ENCODE results near the gene PLCB2.
A peak's percentile ranks its signal among the peaks of the same experiment; 100 is the strongest.

The PLCB2 gene

GRCh38 chr15:40287505-40287904 is 20.2 kb downstream of the PLCB2 start:
- DNase-seq (ENCODE audit: insufficient read length) (no peak), FAIRE-seq (no peak)
- TF ChIP-seq POLR2AphosphoS5 (IDR thresholded peaks at IDR 0.05; ENCODE audit: low read depth, low read length): no peak
- no peak for TF ChIP-seq TAF1 (IDR thresholded peaks at IDR 0.05; ENCODE audit: borderline replicate concordance, low read depth, low read length)
- TF ChIP-seq POLR2A (IDR thresholded peaks at IDR 0.05; ENCODE audit: low read depth, low read length): no peak

- DNase-seq (ENCODE audit: insufficient read length): no peak
- FAIRE-seq: no peak
- TF ChIP-seq TAF1 (IDR thresholded peaks at IDR 0.05; ENCODE audit: borderline replicate concordance, low read depth, low read length): no peak
- no peak for TF ChIP-seq POLR2AphosphoS5 (IDR thresholded peaks at IDR 0.05; ENCODE audit: low read depth, low read length)
- TF ChIP-seq POLR2A (IDR thresholded peaks at IDR 0.05; ENCODE audit: low read depth, low read length): no peak
Observed at GRCh38 chr15:40286794-40287193, 20.9 kb downstream of the PLCB2 start.

GRCh38 chr15:40286061-40286532 is 21.6 kb downstream of the PLCB2 start:
- no peak for DNase-seq (ENCODE audit: insufficient read length)
- no peak for TF ChIP-seq POLR2AphosphoS5 (IDR thresholded peaks at IDR 0.05; ENCODE audit: low read depth, low read length)
- TF ChIP-seq POLR2A (IDR thresholded peaks at IDR 0.05; ENCODE audit: low read depth, low read length): no peak
- no peak for TF ChIP-seq TAF1 (IDR thresholded peaks at IDR 0.05; ENCODE audit: borderline replicate concordance, low read depth, low read length)
- FAIRE-seq: no peak

GRCh38 chr15:40285554-40286011 is 22.2 kb downstream of the PLCB2 start:
- FAIRE-seq: no peak
- TF ChIP-seq POLR2AphosphoS5 (IDR thresholded peaks at IDR 0.05; ENCODE audit: low read depth, low read length): no peak
- no peak for TF ChIP-seq TAF1 (IDR thresholded peaks at IDR 0.05; ENCODE audit: borderline replicate concordance, low read depth, low read length)
- no peak for TF ChIP-seq POLR2A (IDR thresholded peaks at IDR 0.05; ENCODE audit: low read depth, low read length)
- no peak for DNase-seq (ENCODE audit: insufficient read length)

- no peak for FAIRE-seq
- DNase-seq (ENCODE audit: insufficient read length): no peak
- TF ChIP-seq TAF1 (IDR thresholded peaks at IDR 0.05; ENCODE audit: borderline replicate concordance, low read depth, low read length) (no peak), POLR2A (IDR thresholded peaks at IDR 0.05; ENCODE audit: low read depth, low read length) (no peak), POLR2AphosphoS5 (IDR thresholded peaks at IDR 0.05; ENCODE audit: low read depth, low read length) (no peak)
Observed at GRCh38 chr15:40285151-40285550, 22.6 kb downstream of the PLCB2 start.

GRCh38 chr15:40283615-40284300 is 24.0 kb downstream of the PLCB2 start:
- FAIRE-seq (no peak), DNase-seq (ENCODE audit: insufficient read length) (no peak)
- TF ChIP-seq TAF1 (IDR thresholded peaks at IDR 0.05; ENCODE audit: borderline replicate concordance, low read depth, low read length) (no peak), POLR2AphosphoS5 (IDR thresholded peaks at IDR 0.05; ENCODE audit: low read depth, low read length) (no peak), POLR2A (IDR thresholded peaks at IDR 0.05; ENCODE audit: low read depth, low read length) (no peak)

GRCh38 chr15:40282869-40283614 is 24.7 kb downstream of the PLCB2 start, which contains the start of gene ANKRD63:
TSS of gene ANKRD63 (minus strand) at chr15:40283064. CDS start at chr15:40282586, 478 bp downstream.
- DNase-seq (ENCODE audit: insufficient read length) (peak; percentile 68), FAIRE-seq (no peak)
- TF ChIP-seq POLR2A (IDR thresholded peaks at IDR 0.05; ENCODE audit: low read depth, low read length) (no peak), TAF1 (IDR thresholded peaks at IDR 0.05; ENCODE audit: borderline replicate concordance, low read depth, low read length) (no peak), POLR2AphosphoS5 (IDR thresholded peaks at IDR 0.05; ENCODE audit: low read depth, low read length) (no peak)

GRCh38 chr15:40282147-40282868 is 25.4 kb downstream of the PLCB2 start:
- DNase-seq (ENCODE audit: insufficient read length): peak; percentile 71
- no peak for FAIRE-seq

GRCh38 chr15:40281801-40282146 is 26.0 kb downstream of the PLCB2 start:
- FAIRE-seq (no peak), DNase-seq (ENCODE audit: insufficient read length) (no peak)
- no peak for TF ChIP-seq POLR2A (IDR thresholded peaks at IDR 0.05; ENCODE audit: low read depth, low read length)
- TF ChIP-seq POLR2AphosphoS5 (IDR thresholded peaks at IDR 0.05; ENCODE audit: low read depth, low read length): no peak
- TF ChIP-seq TAF1 (IDR thresholded peaks at IDR 0.05; ENCODE audit: borderline replicate concordance, low read depth, low read length): no peak

More at GRCh38 chr15:40282147-40282868, 25.4 kb downstream of the PLCB2 start:
- TF ChIP-seq TAF1 (IDR thresholded peaks at IDR 0.05; ENCODE audit: borderline replicate concordance, low read depth, low read length) (no peak), POLR2AphosphoS5 (IDR thresholded peaks at IDR 0.05; ENCODE audit: low read depth, low read length) (no peak), POLR2A (IDR thresholded peaks at IDR 0.05; ENCODE audit: low read depth, low read length) (no peak)

- TF ChIP-seq POLR2A (IDR thresholded peaks at IDR 0.05; ENCODE audit: low read depth, low read length) (no peak), POLR2AphosphoS5 (IDR thresholded peaks at IDR 0.05; ENCODE audit: low read depth, low read length) (no peak), TAF1 (IDR thresholded peaks at IDR 0.05; ENCODE audit: borderline replicate concordance, low read depth, low read length) (no peak)
- DNase-seq (ENCODE audit: insufficient read length) (no peak), FAIRE-seq (no peak)
Observed at GRCh38 chr15:40281057-40281800, 26.5 kb downstream of the PLCB2 start.

All from GM12892 (cell line).